ENCODE measurements around the gene METTL25. TPM values are rescaled to one million over a fixed set of nuclear protein-coding genes. Genes with fewer than 3 reads are reported as not detected.

METTL25 gene
- total RNA-seq, 4 donors from 2014 or later: 10.5 to 13.0 (median 11.8) TPM

DNA sequence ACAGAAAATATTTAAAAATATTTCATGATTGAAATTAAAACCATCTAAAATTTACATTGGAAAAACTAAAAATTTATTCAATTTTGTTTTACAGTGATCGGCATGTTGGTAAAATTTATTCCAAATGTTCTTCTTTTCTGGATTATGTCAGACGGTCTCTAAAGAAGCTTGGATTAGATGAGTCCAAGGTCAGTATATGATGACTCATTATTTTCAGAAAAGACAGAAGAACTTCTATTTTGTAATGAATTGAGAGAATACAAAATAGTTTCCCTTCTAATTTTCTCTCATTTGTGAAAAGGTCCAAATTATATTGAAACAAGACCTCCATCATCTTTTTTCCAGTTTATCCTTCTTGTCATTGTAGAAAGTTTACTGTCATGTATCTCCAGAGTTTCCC lies 98.3 kb downstream of the METTL25 start:
- ATAC-seq (no peak), DNase-seq (no peak)
- Histone ChIP-seq H3K4me3 (no peak overlapping the region), H3K27ac (no peak overlapping the region), H3K27me3 (no peaks in the 10 kb centered on the region), H3K9me3 (no peaks in the 10 kb centered on the region), H3K4me1 (no peaks in the 10 kb centered on the region), H3K36me3 (peaks cover 0 to 5% of the 10 kb centered on the region in 2 donors)
- TF ChIP-seq, protein P1, sequence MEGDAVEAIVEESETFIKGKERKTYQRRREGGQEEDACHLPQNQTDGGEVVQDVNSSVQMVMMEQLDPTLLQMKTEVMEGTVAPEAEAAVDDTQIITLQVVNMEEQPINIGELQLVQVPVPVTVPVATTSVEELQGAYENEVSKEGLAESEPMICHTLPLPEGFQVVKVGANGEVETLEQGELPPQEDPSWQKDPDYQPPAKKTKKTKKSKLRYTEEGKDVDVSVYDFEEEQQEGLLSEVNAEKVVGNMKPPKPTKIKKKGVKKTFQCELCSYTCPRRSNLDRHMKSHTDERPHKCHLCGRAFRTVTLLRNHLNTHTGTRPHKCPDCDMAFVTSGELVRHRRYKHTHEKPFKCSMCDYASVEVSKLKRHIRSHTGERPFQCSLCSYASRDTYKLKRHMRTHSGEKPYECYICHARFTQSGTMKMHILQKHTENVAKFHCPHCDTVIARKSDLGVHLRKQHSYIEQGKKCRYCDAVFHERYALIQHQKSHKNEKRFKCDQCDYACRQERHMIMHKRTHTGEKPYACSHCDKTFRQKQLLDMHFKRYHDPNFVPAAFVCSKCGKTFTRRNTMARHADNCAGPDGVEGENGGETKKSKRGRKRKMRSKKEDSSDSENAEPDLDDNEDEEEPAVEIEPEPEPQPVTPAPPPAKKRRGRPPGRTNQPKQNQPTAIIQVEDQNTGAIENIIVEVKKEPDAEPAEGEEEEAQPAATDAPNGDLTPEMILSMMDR (IDR thresholded peaks at IDR 0.05 in 4 of 5, conservative IDR thresholded peaks at IDR 0.05 in 1 of 5): no peak
- no peak for TF ChIP-seq POLR2A (IDR thresholded peaks at IDR 0.05)
- intact Hi-C loops (cut with DNase I; ENCODE audit: low total_unique reads): no loop called here
- in situ Hi-C loops (cut with MboI; ENCODE audit: low sequenced_read_pairs in 4 of 4): no loop called here

DNA sequence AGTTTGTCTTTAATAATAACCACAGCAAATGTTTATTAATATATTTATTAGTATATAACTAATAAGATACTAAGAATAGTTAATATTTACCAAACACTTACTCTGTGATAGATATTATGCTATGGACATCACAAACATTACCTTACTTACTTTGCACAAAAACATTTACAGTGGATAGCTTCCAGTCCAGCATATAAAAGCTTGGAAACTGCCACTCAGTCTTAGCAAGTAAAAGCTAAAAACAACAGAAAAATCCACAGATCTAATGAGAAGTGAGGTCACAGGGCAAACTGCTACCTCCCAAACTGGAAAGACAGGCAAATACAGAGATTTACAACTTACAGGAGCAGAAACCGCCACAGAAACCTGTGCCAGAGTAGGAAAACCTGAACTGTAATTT lies 99.8 kb downstream of the METTL25 start:
- ATAC-seq (no peak), DNase-seq (no peak)
- H3K36me3 ChIP-seq: peaks cover 0 to 5% of the 10 kb centered on the region in 2 donors
- intact Hi-C loops (cut with DNase I; ENCODE audit: low total_unique reads): no loop called here
- no peaks in the 10 kb centered on the region for H3K4me1 ChIP-seq
- TF ChIP-seq POLR2A (IDR thresholded peaks at IDR 0.05): no peak
- no peaks in the 10 kb centered on the region for H3K9me3 ChIP-seq
- H3K27ac ChIP-seq: no peak overlapping the region
- in situ Hi-C loops (cut with MboI; ENCODE audit: low sequenced_read_pairs in 4 of 4): no loop called here
- no peaks in the 10 kb centered on the region for H3K27me3 ChIP-seq
- H3K4me3 ChIP-seq: no peak overlapping the region

DNA sequence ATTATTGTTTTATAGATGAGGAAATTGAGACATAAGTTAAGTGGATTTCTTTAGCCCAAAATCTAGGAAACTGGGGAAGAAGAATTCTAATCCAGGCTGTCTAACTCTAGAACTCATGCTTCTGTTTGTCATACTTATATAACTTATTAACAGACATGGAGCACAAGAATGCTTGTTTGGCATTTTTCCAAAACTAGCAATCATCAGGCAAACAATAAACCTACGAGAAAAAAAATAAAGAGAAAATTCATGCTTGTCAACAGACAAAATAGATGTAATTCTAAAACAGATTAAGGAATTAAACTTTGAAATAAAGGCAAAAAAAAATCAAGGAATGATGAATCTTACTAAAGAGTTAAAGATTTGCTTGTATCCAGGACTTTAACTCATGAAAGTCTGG lies 103.1 kb downstream of the METTL25 start:
- H3K9me3 ChIP-seq: no peaks in the 10 kb centered on the region
- peaks cover 0 to 5% of the 10 kb centered on the region in 2 donors for H3K36me3 ChIP-seq
- H3K27ac ChIP-seq: no peak overlapping the region
- in situ Hi-C loops (cut with MboI; ENCODE audit: low sequenced_read_pairs in 4 of 4) (no loop called here), intact Hi-C loops (cut with DNase I; ENCODE audit: low total_unique reads) (no loop called here)
- H3K27me3 ChIP-seq: no peaks in the 10 kb centered on the region
- H3K4me3 ChIP-seq: no peak overlapping the region
- TF ChIP-seq, protein P1 (IDR thresholded peaks at IDR 0.05 in 4 of 5, conservative IDR thresholded peaks at IDR 0.05 in 1 of 5): no peak
- TF ChIP-seq POLR2A (IDR thresholded peaks at IDR 0.05): no peak
- no peak for DNase-seq
- ATAC-seq: no peak
- H3K4me1 ChIP-seq: no peaks in the 10 kb centered on the region

DNA sequence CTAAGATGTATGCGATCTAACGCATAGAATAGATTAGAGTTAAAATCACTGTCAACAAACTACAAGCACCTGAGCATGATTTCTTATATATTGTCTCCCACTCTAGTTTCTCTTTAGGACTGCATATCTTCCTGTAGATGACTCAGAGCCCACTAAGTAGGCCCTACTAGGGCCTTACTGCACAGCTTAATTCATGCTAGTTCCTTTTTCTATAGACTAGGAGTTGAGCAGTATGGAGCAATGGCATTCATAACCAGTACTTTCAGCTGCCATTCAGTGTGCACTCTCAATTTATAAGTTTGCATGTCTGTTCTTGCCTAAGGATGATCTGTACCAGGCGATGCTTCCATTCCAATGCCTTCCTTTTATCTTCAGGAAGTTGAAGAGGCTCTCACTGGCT lies 103.5 kb downstream of the METTL25 start:
- ATAC-seq (no peak), DNase-seq (no peak)
- intact Hi-C loops (cut with DNase I; ENCODE audit: low total_unique reads): no loop called here
- Histone ChIP-seq H3K36me3 (peaks cover 0 to 5% of the 10 kb centered on the region in 2 donors), H3K27me3 (no peaks in the 10 kb centered on the region), H3K4me1 (no peaks in the 10 kb centered on the region), H3K9me3 (no peaks in the 10 kb centered on the region), H3K4me3 (no peak overlapping the region), H3K27ac (no peak overlapping the region)
- TF ChIP-seq POLR2A (IDR thresholded peaks at IDR 0.05): no peak
- TF ChIP-seq, protein P1 (IDR thresholded peaks at IDR 0.05 in 4 of 5, conservative IDR thresholded peaks at IDR 0.05 in 1 of 5): no peak
- in situ Hi-C loops (cut with MboI; ENCODE audit: low sequenced_read_pairs in 4 of 4): no loop called here

DNA sequence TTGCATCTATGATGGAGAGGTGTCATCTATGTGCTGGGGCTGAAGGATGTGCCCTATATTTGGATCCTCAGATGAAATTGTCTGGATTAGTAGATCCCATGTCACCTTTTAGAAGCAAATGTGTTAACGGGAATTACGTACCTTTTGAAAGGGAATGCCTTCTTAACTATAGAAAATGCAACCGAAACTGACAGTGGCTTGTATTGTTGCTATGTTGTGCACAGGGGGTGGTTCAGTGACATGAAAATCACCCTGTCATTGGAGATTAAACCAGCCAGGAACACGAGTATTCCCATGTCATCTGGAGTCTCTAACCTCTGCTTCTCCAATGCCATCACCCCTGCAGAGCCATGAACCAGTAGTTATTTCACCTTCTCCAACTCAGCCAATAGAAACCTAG lies 110.2 kb downstream of the METTL25 start:
- Histone ChIP-seq H3K27me3 (no peaks in the 10 kb centered on the region), H3K9me3 (no peaks in the 10 kb centered on the region), H3K27ac (no peak overlapping the region), H3K36me3 (no peaks in the 10 kb centered on the region), H3K4me1 (no peaks in the 10 kb centered on the region), H3K4me3 (no peak overlapping the region)
- DNase-seq: no peak
- intact Hi-C loops (cut with DNase I; ENCODE audit: low total_unique reads): loop anchor here (5.0 kb wide), 1 partner anchor 436 kb away; no protein-coding TSS in a partner anchor
- in situ Hi-C loops (cut with MboI; ENCODE audit: low sequenced_read_pairs in 4 of 4): no loop called here
- no peak for TF ChIP-seq POLR2A (IDR thresholded peaks at IDR 0.05)
- TF ChIP-seq, protein P1 (IDR thresholded peaks at IDR 0.05 in 4 of 5, conservative IDR thresholded peaks at IDR 0.05 in 1 of 5): no peak
- ATAC-seq: no peak
